ENCODE results near the gene HAPLN3. TPM values are rescaled to one million over a fixed set of nuclear protein-coding genes. Genes with fewer than 3 reads are reported as not detected.

The HAPLN3 gene
- total RNA-seq, 1 donor from 2014 or later: 2.7 TPM

DNA sequence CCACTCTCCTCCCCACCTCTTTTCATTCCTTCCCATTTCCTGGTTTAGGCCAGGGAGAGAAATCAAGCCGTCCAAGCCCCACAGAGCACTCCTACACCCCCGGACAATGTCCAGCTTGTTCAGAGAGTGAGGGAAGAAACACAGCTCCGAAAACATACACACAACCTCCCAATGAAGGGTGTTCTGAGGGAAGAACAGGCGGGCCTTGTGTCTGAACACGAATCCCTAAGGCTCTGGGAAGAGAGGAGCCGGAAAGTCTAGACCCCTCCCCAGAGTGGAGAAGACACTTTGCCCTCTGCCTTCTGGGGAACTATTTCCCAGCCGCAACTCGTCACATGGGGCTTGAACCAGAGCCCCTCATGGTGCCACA is 61.6 kb downstream of the HAPLN3 start:
- Histone ChIP-seq H3K4me2 (no peak overlapping the region), H3K27me3 (no peaks in the 10 kb centered on the region), H4K20me1 (ENCODE audit: low read depth) (no peaks in the 10 kb centered on the region), H3K4me1 (no peaks in the 10 kb centered on the region), H3K9ac (no peak overlapping the region), H3K27ac (no peak overlapping the region), H3F3A (ENCODE audit: low read depth) (no peaks in the 10 kb centered on the region), H3K36me3 (no peaks in the 10 kb centered on the region), H3K79me2 (ENCODE audit: low read depth) (no peaks in the 10 kb centered on the region), H3K4me3 (no peak overlapping the region), H3K9me3 (ENCODE audit: low read depth) (no peaks in the 10 kb centered on the region), H2AFZ (replicated peaks) (no peak overlapping the region)
- no peaks in the 10 kb centered on the region for H3K9me3 Mint-ChIP-seq
- H3K4me1 Mint-ChIP-seq: peaks cover 9% of the 10 kb centered on the region
- DNase-seq (ENCODE audit: low spot score): no peak
- H3K27me3 Mint-ChIP-seq (ENCODE audit: insufficient read depth, low read depth): peaks cover 2% of the 10 kb centered on the region
- H3K27ac Mint-ChIP-seq: no peak overlapping the region
- no peak overlapping the region for H3K4me3 Mint-ChIP-seq
- no peaks in the 10 kb centered on the region for H3K36me3 Mint-ChIP-seq
- TF ChIP-seq, protein P1, sequence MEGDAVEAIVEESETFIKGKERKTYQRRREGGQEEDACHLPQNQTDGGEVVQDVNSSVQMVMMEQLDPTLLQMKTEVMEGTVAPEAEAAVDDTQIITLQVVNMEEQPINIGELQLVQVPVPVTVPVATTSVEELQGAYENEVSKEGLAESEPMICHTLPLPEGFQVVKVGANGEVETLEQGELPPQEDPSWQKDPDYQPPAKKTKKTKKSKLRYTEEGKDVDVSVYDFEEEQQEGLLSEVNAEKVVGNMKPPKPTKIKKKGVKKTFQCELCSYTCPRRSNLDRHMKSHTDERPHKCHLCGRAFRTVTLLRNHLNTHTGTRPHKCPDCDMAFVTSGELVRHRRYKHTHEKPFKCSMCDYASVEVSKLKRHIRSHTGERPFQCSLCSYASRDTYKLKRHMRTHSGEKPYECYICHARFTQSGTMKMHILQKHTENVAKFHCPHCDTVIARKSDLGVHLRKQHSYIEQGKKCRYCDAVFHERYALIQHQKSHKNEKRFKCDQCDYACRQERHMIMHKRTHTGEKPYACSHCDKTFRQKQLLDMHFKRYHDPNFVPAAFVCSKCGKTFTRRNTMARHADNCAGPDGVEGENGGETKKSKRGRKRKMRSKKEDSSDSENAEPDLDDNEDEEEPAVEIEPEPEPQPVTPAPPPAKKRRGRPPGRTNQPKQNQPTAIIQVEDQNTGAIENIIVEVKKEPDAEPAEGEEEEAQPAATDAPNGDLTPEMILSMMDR (IDR thresholded peaks at IDR 0.05): no peak
- TF ChIP-seq EZH2 (IDR thresholded peaks at IDR 0.05): no peak
- no peak for TF ChIP-seq EZH2phosphoT487 (IDR thresholded peaks at IDR 0.05)

DNA sequence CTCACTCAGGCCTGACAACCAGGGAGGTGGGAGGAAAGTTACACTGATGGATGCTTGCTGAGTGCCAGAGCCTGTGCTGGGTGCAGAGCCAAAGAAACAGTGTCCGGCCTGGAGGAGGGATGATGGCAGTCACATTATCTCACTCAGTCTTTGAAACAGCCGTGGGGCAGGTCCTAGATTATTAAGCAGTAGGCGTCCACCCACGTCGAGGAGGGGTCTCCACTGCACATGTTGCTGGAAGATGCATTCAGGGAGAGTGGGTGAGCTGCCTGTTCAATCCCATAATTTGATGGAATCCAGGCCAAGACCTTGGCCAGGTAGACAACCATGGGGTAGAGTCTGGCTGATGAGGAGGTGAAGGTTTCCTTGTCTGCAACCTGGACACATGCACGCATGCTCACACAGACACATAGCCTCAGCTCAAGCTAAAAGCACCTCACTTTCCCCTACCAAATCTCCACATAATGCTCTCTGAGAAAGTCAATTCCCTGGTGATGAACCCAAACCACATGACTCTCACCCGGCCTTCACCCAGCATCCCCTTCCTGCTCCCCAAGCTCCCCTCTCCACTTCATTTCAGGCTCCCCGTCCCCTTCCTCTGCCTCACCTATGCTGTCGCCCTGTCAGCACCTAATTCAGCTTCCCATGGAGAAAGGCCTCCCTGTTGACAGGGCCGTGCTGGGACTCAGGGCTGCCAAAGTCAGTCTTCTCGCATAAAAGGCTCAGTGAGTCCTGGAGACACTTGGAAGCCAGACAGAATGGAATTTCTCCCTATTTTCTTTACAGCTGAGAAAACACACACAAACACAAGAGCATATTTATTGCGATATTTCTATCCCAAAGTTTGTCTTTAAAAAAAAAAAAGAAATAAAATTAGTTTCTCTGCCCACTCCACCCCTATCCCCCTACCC is 62.3 kb downstream of the HAPLN3 start:
- DNase-seq (ENCODE audit: low spot score): no peak
- H3K4me2 ChIP-seq: no peak overlapping the region
- no peaks in the 10 kb centered on the region for H3F3A ChIP-seq (ENCODE audit: low read depth)
- no peaks in the 10 kb centered on the region for H3K36me3 ChIP-seq
- H3K27ac Mint-ChIP-seq: no peak overlapping the region
- no peaks in the 10 kb centered on the region for H3K27me3 ChIP-seq
- H3K4me3 Mint-ChIP-seq: no peak overlapping the region
- TF ChIP-seq, protein P1 (IDR thresholded peaks at IDR 0.05): no peak
- TF ChIP-seq EZH2phosphoT487 (IDR thresholded peaks at IDR 0.05) (no peak), EZH2 (IDR thresholded peaks at IDR 0.05) (no peak)
- H3K4me1 Mint-ChIP-seq: peaks cover 9% of the 10 kb centered on the region
- H2AFZ ChIP-seq (replicated peaks): no peak overlapping the region
- no peaks in the 10 kb centered on the region for H3K79me2 ChIP-seq (ENCODE audit: low read depth)
- no peaks in the 10 kb centered on the region for H4K20me1 ChIP-seq (ENCODE audit: low read depth)
- no peaks in the 10 kb centered on the region for H3K9me3 ChIP-seq (ENCODE audit: low read depth)
- no peaks in the 10 kb centered on the region for H3K9me3 Mint-ChIP-seq
- H3K36me3 Mint-ChIP-seq: no peaks in the 10 kb centered on the region
- H3K27me3 Mint-ChIP-seq (ENCODE audit: insufficient read depth, low read depth): peaks cover 2% of the 10 kb centered on the region
- H3K9ac ChIP-seq: no peak overlapping the region
- no peaks in the 10 kb centered on the region for H3K4me1 ChIP-seq
- no peak overlapping the region for H3K27ac ChIP-seq
- H3K4me3 ChIP-seq: no peak overlapping the region

DNA sequence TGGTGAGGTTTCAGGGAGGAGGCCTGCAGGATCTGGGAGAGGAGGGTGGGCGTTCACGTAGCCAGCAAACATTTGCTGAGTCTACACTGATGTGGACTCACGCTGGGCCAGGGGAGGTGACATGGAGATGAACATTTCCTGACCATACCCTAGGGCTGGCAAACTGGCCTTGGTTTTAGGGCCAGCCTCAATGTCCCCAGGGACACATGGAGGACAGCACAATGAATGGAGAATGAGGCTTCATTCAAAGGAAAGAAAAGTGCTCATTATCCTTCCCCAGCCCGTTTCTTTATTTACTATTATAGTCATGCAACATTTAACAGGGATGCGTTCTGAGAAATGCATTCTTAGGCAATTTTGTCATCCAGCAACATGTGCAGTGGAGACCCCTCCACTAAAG is 65.3 kb downstream of the HAPLN3 start:
- Mint-ChIP-seq H3K4me3 (no peak overlapping the region), H3K36me3 (no peaks in the 10 kb centered on the region), H3K4me1 (peaks cover 5% of the 10 kb centered on the region), H3K27me3 (ENCODE audit: insufficient read depth, low read depth) (peaks cover 5% of the 10 kb centered on the region), H3K9me3 (no peaks in the 10 kb centered on the region), H3K27ac (no peak overlapping the region)
- H4K20me1 ChIP-seq (ENCODE audit: low read depth): no peaks in the 10 kb centered on the region
- H3K4me2 ChIP-seq: no peak overlapping the region
- H3K27ac ChIP-seq: no peak overlapping the region
- H3K9me3 ChIP-seq (ENCODE audit: low read depth): no peaks in the 10 kb centered on the region
- H3K9ac ChIP-seq: no peak overlapping the region
- H3F3A ChIP-seq (ENCODE audit: low read depth): no peaks in the 10 kb centered on the region
- H3K4me3 ChIP-seq: no peak overlapping the region
- H2AFZ ChIP-seq (replicated peaks): no peak overlapping the region
- H3K4me1 ChIP-seq: no peaks in the 10 kb centered on the region
- no peak for TF ChIP-seq EZH2 (IDR thresholded peaks at IDR 0.05)
- no peak for TF ChIP-seq EZH2phosphoT487 (IDR thresholded peaks at IDR 0.05)
- TF ChIP-seq, protein P1 (IDR thresholded peaks at IDR 0.05): no peak
- H3K27me3 ChIP-seq: no peaks in the 10 kb centered on the region
- no peak for DNase-seq (ENCODE audit: low spot score)
- H3K79me2 ChIP-seq (ENCODE audit: low read depth): no peaks in the 10 kb centered on the region
- no peaks in the 10 kb centered on the region for H3K36me3 ChIP-seq
